Measurements from ENCODE around the gene SLC36A3.

The SLC36A3 gene

DNA sequence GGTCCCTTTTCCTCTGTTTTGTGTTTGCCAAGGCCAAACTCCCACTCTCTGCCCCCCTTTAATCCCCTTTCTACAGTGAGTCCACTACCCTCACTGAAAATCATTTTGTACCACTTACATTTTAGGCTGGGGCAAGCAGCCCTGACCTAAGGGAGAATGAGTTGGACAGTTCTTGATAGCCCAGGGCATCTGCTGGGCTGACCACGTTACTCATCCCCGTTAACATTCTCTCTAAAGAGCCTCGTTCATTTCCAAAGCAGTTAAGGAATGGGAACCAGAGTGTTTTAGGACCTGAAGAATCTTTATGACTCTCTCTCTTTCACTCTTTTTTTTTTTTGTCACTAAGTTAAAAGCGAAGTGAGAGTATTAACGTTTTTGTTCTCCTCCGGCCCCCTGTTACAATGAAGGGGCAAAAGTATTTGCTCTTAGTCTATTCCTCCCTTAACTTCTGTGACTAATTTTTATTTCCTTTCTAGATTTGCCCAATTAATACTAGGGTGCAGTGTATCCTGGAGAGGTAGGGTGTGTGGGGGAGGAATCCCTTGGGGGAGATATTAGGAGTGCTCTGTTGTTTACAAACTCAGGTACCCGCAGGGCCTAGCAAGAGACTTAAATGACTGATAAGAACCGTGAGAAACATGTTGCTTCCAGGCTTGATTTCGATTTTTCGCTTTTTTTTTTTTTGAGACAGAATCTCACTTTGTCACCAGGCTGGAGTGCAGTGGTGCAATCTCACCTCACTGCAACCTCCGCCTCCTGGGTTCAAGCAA is 35.9 kb downstream of the SLC36A3 start:
- DNase-seq (ENCODE audit: low read depth), result no peak
- H3K4me3 ChIP-seq (replicated peaks; ENCODE audit: low read depth, low read length), result no peak overlapping the region
- TF ChIP-seq, protein P1, sequence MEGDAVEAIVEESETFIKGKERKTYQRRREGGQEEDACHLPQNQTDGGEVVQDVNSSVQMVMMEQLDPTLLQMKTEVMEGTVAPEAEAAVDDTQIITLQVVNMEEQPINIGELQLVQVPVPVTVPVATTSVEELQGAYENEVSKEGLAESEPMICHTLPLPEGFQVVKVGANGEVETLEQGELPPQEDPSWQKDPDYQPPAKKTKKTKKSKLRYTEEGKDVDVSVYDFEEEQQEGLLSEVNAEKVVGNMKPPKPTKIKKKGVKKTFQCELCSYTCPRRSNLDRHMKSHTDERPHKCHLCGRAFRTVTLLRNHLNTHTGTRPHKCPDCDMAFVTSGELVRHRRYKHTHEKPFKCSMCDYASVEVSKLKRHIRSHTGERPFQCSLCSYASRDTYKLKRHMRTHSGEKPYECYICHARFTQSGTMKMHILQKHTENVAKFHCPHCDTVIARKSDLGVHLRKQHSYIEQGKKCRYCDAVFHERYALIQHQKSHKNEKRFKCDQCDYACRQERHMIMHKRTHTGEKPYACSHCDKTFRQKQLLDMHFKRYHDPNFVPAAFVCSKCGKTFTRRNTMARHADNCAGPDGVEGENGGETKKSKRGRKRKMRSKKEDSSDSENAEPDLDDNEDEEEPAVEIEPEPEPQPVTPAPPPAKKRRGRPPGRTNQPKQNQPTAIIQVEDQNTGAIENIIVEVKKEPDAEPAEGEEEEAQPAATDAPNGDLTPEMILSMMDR (IDR thresholded peaks at IDR 0.05; ENCODE audit: low read length, missing control alignments), result no peak

DNA sequence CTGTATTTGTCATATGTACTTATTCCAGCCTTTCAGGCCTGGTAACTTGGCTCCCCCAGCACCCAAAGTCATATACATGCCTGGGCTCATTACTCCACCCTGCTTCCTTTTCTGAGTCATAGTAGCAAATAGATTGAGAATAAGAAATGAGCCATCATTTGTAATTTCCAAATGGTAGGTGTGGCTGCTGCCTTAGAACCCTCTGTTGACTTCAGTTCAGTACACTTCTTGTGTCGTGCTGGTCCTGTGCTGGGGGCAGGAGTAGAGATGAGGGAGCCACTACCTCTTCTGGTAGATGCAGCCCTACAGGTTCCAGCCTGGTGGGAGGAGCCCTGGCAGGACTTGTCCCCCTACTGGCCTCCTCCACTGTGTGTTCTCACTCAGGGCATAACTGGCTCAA is 39.5 kb downstream of the SLC36A3 start:
- no peak overlapping the region for H3K4me3 ChIP-seq (replicated peaks; ENCODE audit: low read depth, low read length)
- TF ChIP-seq, protein P1 (IDR thresholded peaks at IDR 0.05; ENCODE audit: low read length, missing control alignments), result no peak
- peak; percentile 42 for DNase-seq (ENCODE audit: low read depth)

DNA sequence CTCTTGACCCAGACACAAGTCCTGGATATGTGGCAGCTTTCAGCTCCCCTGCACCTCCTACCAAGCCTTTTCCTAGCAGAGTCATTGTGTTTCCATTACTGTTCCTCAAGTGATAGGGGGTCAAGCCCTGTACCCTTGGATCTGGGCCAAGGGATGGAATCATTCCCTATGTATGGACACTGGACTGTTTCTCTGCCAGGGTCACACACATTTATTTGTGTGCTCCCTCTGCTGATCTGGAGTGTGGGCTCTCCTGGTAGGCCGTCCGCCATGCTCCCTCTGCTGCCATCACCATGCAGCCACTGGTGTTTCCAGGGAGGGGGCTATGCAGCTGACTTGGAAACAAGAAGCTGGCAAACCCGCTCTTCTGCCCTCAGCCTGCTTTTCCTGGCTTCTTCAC is 41.0 kb downstream of the SLC36A3 start:
- H3K4me3 ChIP-seq (replicated peaks; ENCODE audit: low read depth, low read length), result no peak overlapping the region
- TF ChIP-seq, protein P1 (IDR thresholded peaks at IDR 0.05; ENCODE audit: low read length, missing control alignments), result no peak
- no peak for DNase-seq (ENCODE audit: low read depth)

DNA sequence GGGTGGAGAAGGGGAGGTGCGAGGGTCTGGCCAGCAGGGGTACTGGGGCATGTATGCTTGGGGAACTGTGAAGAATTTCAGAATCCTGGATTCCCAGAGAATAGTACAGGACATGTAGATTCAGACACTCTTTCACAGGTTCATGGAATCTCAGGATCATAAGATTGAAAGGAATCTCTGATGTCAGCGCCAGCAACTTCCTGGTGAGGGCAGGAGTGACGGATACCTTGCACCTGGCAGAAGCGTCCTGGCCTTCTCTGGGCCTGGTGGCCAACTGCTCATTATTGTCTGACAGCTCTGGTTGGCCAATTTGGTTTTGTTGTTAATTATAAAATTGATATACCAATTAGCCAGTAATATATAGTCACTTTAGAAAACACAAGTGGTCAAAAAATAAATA is 43.6 kb downstream of the SLC36A3 start:
- no peak overlapping the region for H3K4me3 ChIP-seq (replicated peaks; ENCODE audit: low read depth, low read length)
- TF ChIP-seq, protein P1 (IDR thresholded peaks at IDR 0.05; ENCODE audit: low read length, missing control alignments), result no peak
- no peak for DNase-seq (ENCODE audit: low read depth)

DNA sequence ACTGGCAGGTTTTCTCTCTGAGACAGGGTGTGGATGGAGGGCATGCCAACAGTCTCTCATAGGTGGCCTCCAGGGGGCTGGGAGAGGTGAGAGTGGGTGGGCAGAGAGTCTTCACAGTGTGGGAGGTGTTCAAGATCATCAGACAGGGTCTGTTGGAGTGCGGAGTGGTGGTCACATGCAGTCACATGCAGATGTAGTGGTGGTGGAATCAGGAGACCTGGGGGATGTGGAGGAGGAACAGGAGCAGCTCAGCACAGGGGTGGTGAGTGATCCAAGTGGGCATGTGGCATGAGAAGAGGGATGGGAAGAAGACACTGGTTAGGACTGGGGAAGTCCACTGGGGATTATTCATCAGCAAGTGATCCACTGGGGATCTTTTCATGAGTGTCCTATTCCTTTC is 44.8 kb downstream of the SLC36A3 start:
- DNase-seq (ENCODE audit: low read depth), result no peak
- TF ChIP-seq, protein P1 (IDR thresholded peaks at IDR 0.05; ENCODE audit: low read length, missing control alignments), result no peak

DNA sequence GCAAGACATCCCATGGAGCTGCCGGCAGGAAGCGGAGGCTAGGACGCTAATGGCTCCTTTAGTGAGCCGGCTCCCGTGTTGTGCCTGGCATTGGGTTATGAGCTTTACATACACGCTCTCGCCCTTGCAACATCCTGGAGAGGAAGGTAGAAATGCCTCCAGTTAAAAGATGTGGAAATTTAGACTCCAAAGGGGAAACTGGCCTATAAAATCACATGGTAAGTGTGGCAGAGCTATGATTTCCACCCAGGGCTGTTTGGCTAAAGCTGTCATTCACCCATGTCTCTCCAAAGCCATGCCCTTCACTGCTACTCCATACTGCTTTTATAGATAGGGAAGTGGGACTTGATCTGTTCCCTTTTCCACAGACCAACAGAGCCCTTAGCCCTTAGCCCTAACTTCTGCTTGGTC is 45.4 kb downstream of the SLC36A3 start:
- H3K4me3 ChIP-seq (replicated peaks; ENCODE audit: low read depth, low read length), result no peak overlapping the region
- TF ChIP-seq, protein P1 (IDR thresholded peaks at IDR 0.05; ENCODE audit: low read length, missing control alignments), result no peak
- DNase-seq (ENCODE audit: low read depth), result no peak

More for the DNA sequence above, 44.8 kb downstream of the SLC36A3 start:
- no peak overlapping the region for H3K4me3 ChIP-seq (replicated peaks; ENCODE audit: low read depth, low read length)

DNA sequence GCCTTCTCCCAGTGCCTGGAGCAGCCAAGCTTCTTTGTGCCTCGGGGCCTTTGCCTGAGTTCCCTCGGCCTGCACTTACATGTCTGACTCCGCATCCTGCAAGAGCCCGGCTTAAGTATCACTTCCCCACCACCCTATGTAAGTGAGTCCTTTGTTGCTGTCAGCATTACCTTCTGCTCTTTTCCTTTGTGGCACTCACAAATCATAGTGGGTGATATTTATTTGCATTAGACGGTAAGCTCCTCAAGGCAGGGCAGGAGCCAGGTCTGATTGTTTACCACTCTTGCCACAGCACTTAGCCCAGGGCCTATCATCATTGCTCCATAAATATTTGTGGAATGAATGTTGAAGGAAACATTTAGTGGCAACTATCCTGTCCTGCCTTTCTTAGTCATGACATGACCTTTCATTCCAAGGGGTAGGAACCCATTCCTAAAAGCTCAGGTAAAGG is 45.8 kb downstream of the SLC36A3 start:
- no peak overlapping the region for H3K4me3 ChIP-seq (replicated peaks; ENCODE audit: low read depth, low read length)
- TF ChIP-seq, protein P1 (IDR thresholded peaks at IDR 0.05; ENCODE audit: low read length, missing control alignments), result no peak
- DNase-seq (ENCODE audit: low read depth), result peak; percentile 13
